ENCODE data around the gene B3GNT7.

- TF ChIP-seq, protein P1, sequence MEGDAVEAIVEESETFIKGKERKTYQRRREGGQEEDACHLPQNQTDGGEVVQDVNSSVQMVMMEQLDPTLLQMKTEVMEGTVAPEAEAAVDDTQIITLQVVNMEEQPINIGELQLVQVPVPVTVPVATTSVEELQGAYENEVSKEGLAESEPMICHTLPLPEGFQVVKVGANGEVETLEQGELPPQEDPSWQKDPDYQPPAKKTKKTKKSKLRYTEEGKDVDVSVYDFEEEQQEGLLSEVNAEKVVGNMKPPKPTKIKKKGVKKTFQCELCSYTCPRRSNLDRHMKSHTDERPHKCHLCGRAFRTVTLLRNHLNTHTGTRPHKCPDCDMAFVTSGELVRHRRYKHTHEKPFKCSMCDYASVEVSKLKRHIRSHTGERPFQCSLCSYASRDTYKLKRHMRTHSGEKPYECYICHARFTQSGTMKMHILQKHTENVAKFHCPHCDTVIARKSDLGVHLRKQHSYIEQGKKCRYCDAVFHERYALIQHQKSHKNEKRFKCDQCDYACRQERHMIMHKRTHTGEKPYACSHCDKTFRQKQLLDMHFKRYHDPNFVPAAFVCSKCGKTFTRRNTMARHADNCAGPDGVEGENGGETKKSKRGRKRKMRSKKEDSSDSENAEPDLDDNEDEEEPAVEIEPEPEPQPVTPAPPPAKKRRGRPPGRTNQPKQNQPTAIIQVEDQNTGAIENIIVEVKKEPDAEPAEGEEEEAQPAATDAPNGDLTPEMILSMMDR (IDR thresholded peaks at IDR 0.05): no peak
- TF ChIP-seq, protein P2, sequence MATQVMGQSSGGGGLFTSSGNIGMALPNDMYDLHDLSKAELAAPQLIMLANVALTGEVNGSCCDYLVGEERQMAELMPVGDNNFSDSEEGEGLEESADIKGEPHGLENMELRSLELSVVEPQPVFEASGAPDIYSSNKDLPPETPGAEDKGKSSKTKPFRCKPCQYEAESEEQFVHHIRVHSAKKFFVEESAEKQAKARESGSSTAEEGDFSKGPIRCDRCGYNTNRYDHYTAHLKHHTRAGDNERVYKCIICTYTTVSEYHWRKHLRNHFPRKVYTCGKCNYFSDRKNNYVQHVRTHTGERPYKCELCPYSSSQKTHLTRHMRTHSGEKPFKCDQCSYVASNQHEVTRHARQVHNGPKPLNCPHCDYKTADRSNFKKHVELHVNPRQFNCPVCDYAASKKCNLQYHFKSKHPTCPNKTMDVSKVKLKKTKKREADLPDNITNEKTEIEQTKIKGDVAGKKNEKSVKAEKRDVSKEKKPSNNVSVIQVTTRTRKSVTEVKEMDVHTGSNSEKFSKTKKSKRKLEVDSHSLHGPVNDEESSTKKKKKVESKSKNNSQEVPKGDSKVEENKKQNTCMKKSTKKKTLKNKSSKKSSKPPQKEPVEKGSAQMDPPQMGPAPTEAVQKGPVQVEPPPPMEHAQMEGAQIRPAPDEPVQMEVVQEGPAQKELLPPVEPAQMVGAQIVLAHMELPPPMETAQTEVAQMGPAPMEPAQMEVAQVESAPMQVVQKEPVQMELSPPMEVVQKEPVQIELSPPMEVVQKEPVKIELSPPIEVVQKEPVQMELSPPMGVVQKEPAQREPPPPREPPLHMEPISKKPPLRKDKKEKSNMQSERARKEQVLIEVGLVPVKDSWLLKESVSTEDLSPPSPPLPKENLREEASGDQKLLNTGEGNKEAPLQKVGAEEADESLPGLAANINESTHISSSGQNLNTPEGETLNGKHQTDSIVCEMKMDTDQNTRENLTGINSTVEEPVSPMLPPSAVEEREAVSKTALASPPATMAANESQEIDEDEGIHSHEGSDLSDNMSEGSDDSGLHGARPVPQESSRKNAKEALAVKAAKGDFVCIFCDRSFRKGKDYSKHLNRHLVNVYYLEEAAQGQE (IDR thresholded peaks at IDR 0.05; ENCODE audit: insufficient read depth in 1 of 2, low read depth in 2 of 2, low read length in 1 of 2): no peak
These were observed 47.3 kb upstream of the B3GNT7 start for GRCh38 chr2:231348173-231348572.

Data from Panc1 (cell line).